Glutamatergic neuron (in vitro differentiated cells): ENCODE results near the gene KRAS. TPM values are rescaled to one million over a fixed set of nuclear protein-coding genes. Genes with fewer than 3 reads are reported as not detected.

Experiments
- DNase-seq: peaks from one replicate; pipeline ENCODE4 v3.0.0; 2022
- H3K27ac Mint-ChIP-seq: one replicate; pipeline ENCODE4 v1.8.0; 2020; ENCODE audit warnings: mild to moderate bottlenecking, mixed read lengths, inconsistent platforms; ENCODE audit not compliant: unreplicated experiment
- H3K27me3 Mint-ChIP-seq: one replicate; pipeline ENCODE4 v1.8.0; 2020; ENCODE audit warnings: mild to moderate bottlenecking, moderate library complexity, mixed read lengths, inconsistent platforms; ENCODE audit not compliant: unreplicated experiment
- H3K36me3 Mint-ChIP-seq: one replicate; pipeline ENCODE4 v1.8.0; 2020; ENCODE audit warnings: mild to moderate bottlenecking, mixed read lengths, inconsistent platforms; ENCODE audit not compliant: unreplicated experiment
- H3K4me1 Mint-ChIP-seq: one replicate; pipeline ENCODE4 v1.8.0; 2020; ENCODE audit warnings: mild to moderate bottlenecking, low read depth, mixed read lengths, inconsistent platforms; ENCODE audit not compliant: unreplicated experiment
- H3K4me3 Mint-ChIP-seq: one replicate; pipeline ENCODE4 v1.8.0; 2020; ENCODE audit warnings: mild to moderate bottlenecking, mixed read lengths, inconsistent platforms; ENCODE audit not compliant: unreplicated experiment
- H3K9me3 Mint-ChIP-seq: one replicate; pipeline ENCODE4 v1.8.0; 2020; ENCODE audit warnings: mild to moderate bottlenecking, moderate library complexity, mixed read lengths, inconsistent platforms; ENCODE audit not compliant: unreplicated experiment
- CTCF ChIP-seq: fragments of 200-600 bp; sonication (generic); IDR thresholded peaks from one replicate; pipeline ENCODE4 v1.5.0; 2021; ENCODE audit not compliant: partially characterized antibody, unreplicated experiment
- total RNA-seq: library from RNA; stranded (reverse); fragmentation: NEBNext Ultra II Directional; extraction: Animal tissue kit (Norgen Biotek cat#: 25700); gene quantifications from one replicate; pipeline ENCODE4 v1.2.1, GENCODE V29; 2021; ENCODE audit not compliant: unreplicated experiment

Gene KRAS
- total RNA-seq, 1 donor from 2014 or later, result 42.6 TPM

DNA sequence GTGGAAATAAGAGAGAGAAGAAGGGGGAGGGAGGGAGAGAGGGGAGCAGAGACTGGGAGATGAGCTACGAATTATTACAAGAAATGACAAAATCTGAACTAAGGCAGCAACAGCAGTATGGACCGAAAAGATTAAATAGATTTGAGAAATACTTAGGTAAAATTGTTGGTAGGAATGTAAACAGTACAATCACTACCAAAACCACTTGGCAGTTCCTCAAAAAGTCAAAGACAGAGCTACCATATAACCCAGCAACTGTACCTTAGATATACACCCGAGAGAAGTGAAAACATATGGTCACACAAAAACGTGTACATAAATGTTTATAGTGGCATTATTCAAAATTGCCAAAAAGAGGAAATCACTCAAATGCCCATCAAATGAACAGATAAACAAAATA, 14.1 kb downstream of the KRAS start:
- no peak for DNase-seq
- Mint-ChIP-seq H3K36me3 (no peaks in the 10 kb centered on the region), H3K4me3 (no peak overlapping the region), H3K9me3 (no peaks in the 10 kb centered on the region), H3K27me3 (no peaks in the 10 kb centered on the region), H3K27ac (no peak overlapping the region), H3K4me1 (peaks cover 1% of the 10 kb centered on the region)
- TF ChIP-seq CTCF, result no peak

DNA sequence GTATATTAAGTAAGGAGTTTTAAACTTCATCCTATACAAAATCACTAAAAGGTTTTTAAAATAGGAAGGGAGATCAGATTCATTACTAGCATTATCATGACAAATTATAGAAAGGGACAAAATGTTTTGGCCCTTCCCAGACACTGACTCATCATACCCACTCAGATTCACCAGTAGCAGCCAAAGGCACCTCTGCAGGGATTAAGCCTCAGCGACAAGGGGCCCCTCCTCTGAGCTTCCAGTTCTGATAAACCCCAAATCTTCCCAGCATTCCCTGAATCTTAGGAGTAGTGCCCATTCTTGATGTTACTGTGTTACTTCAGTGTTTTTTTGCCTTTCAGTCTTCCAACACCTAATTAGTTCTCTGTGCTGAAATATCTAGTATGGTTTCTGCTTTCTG, 14.5 kb downstream of the KRAS start:
- no peak overlapping the region for H3K4me3 Mint-ChIP-seq
- no peaks in the 10 kb centered on the region for H3K27me3 Mint-ChIP-seq
- DNase-seq, result no peak
- H3K9me3 Mint-ChIP-seq, result no peaks in the 10 kb centered on the region
- no peaks in the 10 kb centered on the region for H3K36me3 Mint-ChIP-seq
- peaks cover 1% of the 10 kb centered on the region for H3K4me1 Mint-ChIP-seq
- no peak for TF ChIP-seq CTCF
- no peak overlapping the region for H3K27ac Mint-ChIP-seq

- Mint-ChIP-seq H3K4me3 (no peak overlapping the region), H3K9me3 (peaks cover 2% of the 10 kb centered on the region), H3K27me3 (no peaks in the 10 kb centered on the region), H3K4me1 (no peaks in the 10 kb centered on the region), H3K36me3 (no peaks in the 10 kb centered on the region), H3K27ac (no peak overlapping the region)
- no peak for DNase-seq
- TF ChIP-seq CTCF, result no peak
These were observed 37.4 kb downstream of the KRAS start for GRCh38 chr12:25213338-25213737.

GRCh38 chr12:25208554-25208953, 42.2 kb downstream of the KRAS start:
- no peak for TF ChIP-seq CTCF
- Mint-ChIP-seq H3K27ac (no peak overlapping the region), H3K4me1 (no peaks in the 10 kb centered on the region), H3K27me3 (no peaks in the 10 kb centered on the region), H3K4me3 (no peak overlapping the region), H3K9me3 (no peaks in the 10 kb centered on the region), H3K36me3 (no peaks in the 10 kb centered on the region)
- no peak for DNase-seq

DNA sequence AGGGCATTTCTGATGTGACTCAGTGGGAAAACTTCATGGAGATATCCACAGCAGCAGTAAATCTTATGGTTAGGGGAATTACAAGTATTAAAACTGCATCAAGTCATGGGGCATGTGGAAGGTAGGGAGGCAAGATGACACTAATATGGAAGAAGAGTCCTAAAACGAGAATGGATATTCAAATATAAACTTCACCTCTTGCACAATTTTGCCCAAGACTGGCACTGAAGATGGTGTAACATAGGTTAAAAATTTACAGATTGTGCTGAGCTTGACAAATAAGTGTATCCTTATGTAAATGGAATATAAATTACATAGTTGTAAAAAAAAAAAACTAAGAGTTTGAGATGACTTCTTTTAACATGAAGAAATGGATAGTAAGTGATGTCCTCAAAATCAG, 42.9 kb downstream of the KRAS start:
- H3K27ac Mint-ChIP-seq, result no peak overlapping the region
- H3K27me3 Mint-ChIP-seq, result no peaks in the 10 kb centered on the region
- no peaks in the 10 kb centered on the region for H3K4me1 Mint-ChIP-seq
- no peak overlapping the region for H3K4me3 Mint-ChIP-seq
- no peak for TF ChIP-seq CTCF
- no peaks in the 10 kb centered on the region for H3K9me3 Mint-ChIP-seq
- DNase-seq, result no peak
- H3K36me3 Mint-ChIP-seq, result no peaks in the 10 kb centered on the region
